ENCODE results near the gene CD180.
"Not testable (repeated sequence)": the region's sequence is repeated elsewhere in the genome, so short reads cannot be mapped to it uniquely, and the experiment has no call there.

CD180 gene

GRCh38 chr5:67188274-67189078 lies 8.1 kb downstream of the CD180 start:
- no peak for DNase-seq (ENCODE audit: low read depth in 3 of 3)

- no peak for DNase-seq (ENCODE audit: low read depth in 3 of 3)
Measured at GRCh38 chr5:67187006-67187715, 9.4 kb downstream of the CD180 start.

GRCh38 chr5:67183859-67184258 lies 12.7 kb downstream of the CD180 start:
- no peak for DNase-seq (ENCODE audit: low read depth in 3 of 3)

- no peak for DNase-seq (ENCODE audit: low read depth in 3 of 3)
Measured at GRCh38 chr5:67182301-67182790, 14.3 kb downstream of the CD180 start.

GRCh38 chr5:67181648-67182221 lies 14.9 kb downstream of the CD180 start:
- DNase-seq (ENCODE audit: low read depth in 3 of 3) = no peak

GRCh38 chr5:67179697-67180361 lies 16.8 kb downstream of the CD180 start:
- no peak for DNase-seq (ENCODE audit: low read depth in 3 of 3)

GRCh38 chr5:67178966-67179365 lies 17.6 kb downstream of the CD180 start:
- DNase-seq (ENCODE audit: low read depth in 3 of 3) = no peak

- DNase-seq (ENCODE audit: low read depth in 3 of 3) = no peak
Measured at GRCh38 chr5:67178085-67178484, 18.5 kb downstream of the CD180 start.

- no peak for DNase-seq (ENCODE audit: low read depth in 3 of 3)
Measured at GRCh38 chr5:67176936-67177335, 19.7 kb downstream of the CD180 start.

GRCh38 chr5:67173959-67174358 lies 22.6 kb downstream of the CD180 start:
- no peak for DNase-seq (ENCODE audit: low read depth in 3 of 3)

- not testable (repeated sequence) for DNase-seq (ENCODE audit: low read depth in 3 of 3)
Measured at GRCh38 chr5:67173351-67173750, 23.2 kb downstream of the CD180 start.

GRCh38 chr5:67170767-67171166 lies 25.8 kb downstream of the CD180 start:
- DNase-seq (ENCODE audit: low read depth in 3 of 3) = no peak

GRCh38 chr5:67168069-67168468 lies 28.5 kb downstream of the CD180 start:
- no peak for DNase-seq (ENCODE audit: low read depth in 3 of 3)

- DNase-seq (ENCODE audit: low read depth in 3 of 3) = peak; percentile 54 to 67 (median 59)
Measured at GRCh38 chr5:67166460-67167285, 29.9 kb downstream of the CD180 start.

GRCh38 chr5:67165526-67166459 lies 30.8 kb downstream of the CD180 start:
- DNase-seq (ENCODE audit: low read depth in 3 of 3) = peak; percentile 65 to 71 (median 66)

- no peak for DNase-seq (ENCODE audit: low read depth in 3 of 3)
Measured at GRCh38 chr5:67164856-67165525, 31.6 kb downstream of the CD180 start.

GRCh38 chr5:67163863-67164595 lies 32.6 kb downstream of the CD180 start:
- no peak for DNase-seq (ENCODE audit: low read depth in 3 of 3)

GRCh38 chr5:67163231-67163756 lies 33.3 kb downstream of the CD180 start:
- DNase-seq (ENCODE audit: low read depth in 3 of 3) = no peak

- no peak for DNase-seq (ENCODE audit: low read depth in 3 of 3)
Measured at GRCh38 chr5:67161767-67162166, 34.8 kb downstream of the CD180 start.

All from stimulated activated CD4-positive, alpha-beta T cell treated with anti-CD3 and anti-CD28 coated beads, TNF-alpha, amount 100 ng/mL, for 48 hours (primary cell).